HCT116 (cell line): Measurements from ENCODE around the gene ARF5. TPM values are rescaled to one million over a fixed set of nuclear protein-coding genes. Genes with fewer than 3 reads are reported as not detected.
A peak's percentile ranks its signal among the peaks of the same experiment; 100 is the strongest.

Experiments used
- ATAC-seq: fragments of 200-7000 bp; cut with Tn5 transposase; 2 replicates; pipeline ENCODE4 v1.9.1; 2020; ENCODE audit warnings: mild to moderate bottlenecking, moderate library complexity
- BruUV-seq: library from RNA; stranded (reverse); fragments of 400-500 nt; replicated peaks from 2 replicates; lab custom pipeline; 2021; lab: Mats Ljungman, UMichigan
- CTCF ChIA-PET: fragments of 300-600 bp; sonication (Branson Sonifier 250); formaldehyde crosslinking; loops from one replicate; lab custom pipeline; 2021; ENCODE audit warnings: antibody characterized with exemption; lab: Charles Lee
- POLR2A ChIA-PET: fragments of 300-600, 350-600 bp; sonication (Branson Sonifier 250); formaldehyde crosslinking; loops from one replicate; lab custom pipeline; 2021; ENCODE audit warnings: antibody characterized with exemption; lab: Charles Lee
- RAD21 ChIA-PET, 2 experiments: fragments of 300-600 bp; sonication (Branson Sonifier 250); formaldehyde crosslinking; loops; one replicate each; lab custom pipeline; 2023; ENCODE audit warnings: low total read pairs in 2 of 2; ENCODE audit not compliant: uncharacterized antibody in 2 of 2, unreplicated experiment in 2 of 2, low non-redundant PET in 1 of 2; lab: Charles Lee
- DNase-seq: peaks from one replicate; pipeline ENCODE4 v3.0.0-alpha.2; 2010; ENCODE audit warnings: low read depth, low spot score
- H2AFZ ChIP-seq: fragments of 200-600 bp; shearing (Covaris generic), sonication (generic); 2 replicates; pipeline ENCODE4 v1.6.1; 2017; ENCODE audit warnings: low read depth, mixed run types, mixed read lengths, antibody characterized with exemption, low read length; ENCODE audit not compliant: poor library complexity, severe bottlenecking
- H3K27ac ChIP-seq: 2 replicates; pipeline ENCODE4 v1.5.1; 2012; ENCODE audit warnings: low read depth, low read length
- H3K27me3 ChIP-seq: fragments of 200-600 bp; sonication (generic); 2 replicates; pipeline ENCODE4 v1.6.1; 2016; ENCODE audit warnings: mixed run types, low read length, mixed read lengths; ENCODE audit not compliant: insufficient read depth
- H3K36me3 ChIP-seq, 2 experiments: fragments of 200-500 bp in 1 of 2; fragments of 200-600 bp in 1 of 2; sonication (Bioruptor generic) in 1 of 2; sonication (generic) in 1 of 2; 2 replicates each; pipeline versions ENCODE4 v1.5.1 to v1.6.1; 2014 to 2016; ENCODE audit warnings: low read length in 2 of 2, inconsistent platforms in 1 of 2, mixed read lengths in 1 of 2, mixed run types in 1 of 2; ENCODE audit not compliant: insufficient read depth in 2 of 2, control insufficient read depth in 1 of 2
- H3K4me1 ChIP-seq, 2 experiments: fragments of 200-600 bp in 1 of 2; sonication (generic) in 1 of 2; 2 replicates each; pipeline versions ENCODE4 v1.5.1 to v1.6.1; 2012 to 2017; ENCODE audit warnings: low read length in 2 of 2, inconsistent platforms in 1 of 2, mild to moderate bottlenecking in 1 of 2, mixed read lengths in 1 of 2, mixed run types in 1 of 2, moderate library complexity in 1 of 2; ENCODE audit not compliant: insufficient read depth in 2 of 2, control insufficient read depth in 1 of 2
- H3K4me2 ChIP-seq: fragments of 200-600 bp; sonication (generic); 2 replicates; pipeline ENCODE4 v1.6.1; 2017; ENCODE audit warnings: mixed run types, low read length, mixed read lengths
- H3K4me3 ChIP-seq, 2 experiments: fragments of 200-600 bp in 1 of 2; sonication (generic) in 1 of 2; replicated peaks in 1 of 2; 2 replicates each; pipeline ENCODE4 v1.5.1; 2011 to 2016; ENCODE audit warnings: low read length in 2 of 2, control low read depth in 1 of 2, low read depth in 1 of 2, mild to moderate bottlenecking in 1 of 2, mixed read lengths in 1 of 2, mixed run types in 1 of 2
- H3K79me2 ChIP-seq: fragments of 200-600 bp; sonication (generic); 2 replicates; pipeline ENCODE4 v1.6.1; 2017; ENCODE audit warnings: mild to moderate bottlenecking, mixed run types, low read length, moderate library complexity, mixed read lengths; ENCODE audit not compliant: insufficient read depth
- H3K9ac ChIP-seq: fragments of 200-600 bp; sonication (generic); 2 replicates; pipeline ENCODE4 v1.6.1; 2016; ENCODE audit warnings: low read length, mixed read lengths
- H3K9me2 ChIP-seq: fragments of 200-600 bp; sonication (generic), shearing (Covaris generic); 2 replicates; pipeline ENCODE4 v1.6.1; 2017; ENCODE audit warnings: mixed run types, mild to moderate bottlenecking, moderate library complexity; ENCODE audit not compliant: insufficient read depth
- H3K9me3 ChIP-seq, 2 experiments: fragments of 200-500 bp in 1 of 2; fragments of 200-600 bp in 1 of 2; sonication (Bioruptor generic) in 1 of 2; sonication (generic) in 1 of 2; 2 replicates each; pipeline ENCODE4 v1.6.1; 2014 to 2017; ENCODE audit warnings: low read length in 2 of 2, mixed read lengths in 2 of 2, inconsistent platforms in 1 of 2, low read depth in 1 of 2, mild to moderate bottlenecking in 1 of 2, mixed run types in 1 of 2, moderate library complexity in 1 of 2; ENCODE audit not compliant: control insufficient read depth in 1 of 2, insufficient read depth in 1 of 2
- H4K20me1 ChIP-seq: fragments of 200-600 bp; sonication (generic), shearing (Covaris generic); 2 replicates; pipeline ENCODE4 v1.6.1; 2017; ENCODE audit warnings: mixed run types, mild to moderate bottlenecking, moderate library complexity; ENCODE audit not compliant: insufficient read depth
- CEBPB ChIP-seq: IDR thresholded peaks from 2 replicates; pipeline ENCODE4 v1.6.1; 2012; ENCODE audit warnings: low read depth
- EZH2 ChIP-seq: fragments of 200-600 bp; sonication (generic); IDR thresholded peaks from 2 replicates; pipeline ENCODE4 v1.6.1; 2017; ENCODE audit warnings: antibody characterized with exemption, mixed run types
- EZH2phosphoT487 ChIP-seq: fragments of 200-600 bp; IDR thresholded peaks from 2 replicates; pipeline ENCODE4 v1.6.1; 2018; ENCODE audit warnings: antibody characterized with exemption, borderline replicate concordance
- POLR2A ChIP-seq: IDR thresholded peaks from 2 replicates; pipeline ENCODE4 v1.7.0; 2011; ENCODE audit warnings: borderline replicate concordance; ENCODE audit not compliant: insufficient read depth, insufficient read length; ENCODE audit errors: extremely low read depth
- POLR2AphosphoS5 ChIP-seq: IDR thresholded peaks from 2 replicates; pipeline ENCODE4 v1.6.1; 2011; ENCODE audit warnings: mild to moderate bottlenecking, low read depth, low read length, moderate library complexity
- SIN3A ChIP-seq: IDR thresholded peaks from 2 replicates; pipeline ENCODE4 v1.6.1; 2012; ENCODE audit warnings: low read depth
- SP1 ChIP-seq: IDR thresholded peaks from 2 replicates; pipeline ENCODE4 v1.6.1; 2012; ENCODE audit warnings: low read depth
- YY1 ChIP-seq: IDR thresholded peaks from 2 replicates; pipeline ENCODE4 v1.6.1; 2011; ENCODE audit warnings: low read length, low read depth, moderate library complexity, mild to moderate bottlenecking; ENCODE audit not compliant: insufficient replicate concordance; ENCODE audit errors: extremely low read depth
- intact Hi-C: fragments of 100-400 bp; cut with micrococcal nuclease; formaldehyde crosslinking; loops from 2 replicates; pipeline ENCODE4 v1.10.0; 2022
- total RNA-seq: library from RNA; stranded (reverse); gene quantifications from one replicate; pipeline ENCODE4 v1.2.1, GENCODE V29; 2021; ENCODE audit not compliant: unreplicated experiment
- TF ChIP-seq, protein P1 (sequence below): IDR thresholded peaks from 2 replicates; pipeline ENCODE4 v1.6.1; 2012; ENCODE audit warnings: low read depth
- TF ChIP-seq, protein P2 (sequence below): IDR thresholded peaks from 2 replicates; pipeline ENCODE4 v1.6.1; 2012
- TF ChIP-seq, protein P3 (sequence below): IDR thresholded peaks from 2 replicates; pipeline ENCODE4 v1.6.1; 2011; ENCODE audit warnings: mild to moderate bottlenecking, low read length, moderate library complexity; ENCODE audit not compliant: insufficient replicate concordance; ENCODE audit errors: extremely low read depth

The ARF5 gene
- total RNA-seq, 1 experiment from 2014 or later, result 204 TPM

DNA sequence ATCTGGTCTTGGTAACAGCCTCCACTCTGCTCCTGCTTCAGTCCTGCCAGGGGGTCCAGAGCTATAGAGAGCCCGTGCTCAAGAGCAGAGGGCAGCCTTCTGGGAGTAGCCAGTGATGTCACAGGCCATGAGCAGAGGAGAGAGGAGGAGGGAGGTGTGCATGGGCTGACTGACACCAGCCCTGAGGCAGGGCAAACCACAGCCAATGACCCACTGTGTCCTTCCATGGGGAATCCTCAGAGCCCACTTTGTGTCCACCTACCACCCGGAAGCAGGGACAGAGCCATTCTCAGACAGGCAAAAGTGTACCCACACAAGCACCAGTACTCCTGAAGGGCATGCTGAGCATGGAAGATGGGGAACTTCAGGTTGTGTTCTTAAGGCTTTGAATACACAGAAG lies 29.8 kb downstream of the ARF5 start, which contains the start of gene PAX4:
PAX4 (minus strand) TSS at position 101 of the 400 bp plus-strand sequence. CDS start 2,214 bp downstream, outside the sequence.
- H3K9me3 ChIP-seq, result no peaks in the 10 kb centered on the region
- no peak within 1 kb of the TSS for H3K27ac ChIP-seq
- H4K20me1 ChIP-seq, result no peaks in the 10 kb centered on the region
- no peak for DNase-seq
- H3K4me2 ChIP-seq, result no peak within 1 kb of the TSS
- ChIA-PET CTCF (interaction anchor here (1.0 kb wide), 1 partner anchor 11 kb away, joined by 3 read pairs; no protein-coding TSS in a partner anchor), POLR2A (no interaction called here), RAD21 (no interaction called here)
- intact Hi-C loops, result no loop called here
- no peak within 1 kb of the TSS for H3K4me3 ChIP-seq
- BruUV-seq, result no TSS peak
- ATAC-seq, result peak; percentile 38
- peaks cover 91% of the 10 kb centered on the region for H3K27me3 ChIP-seq
- H3K79me2 ChIP-seq, result no peaks in the 10 kb centered on the region
- no peaks in the 10 kb centered on the region for H3K36me3 ChIP-seq
- TF ChIP-seq, protein P1, sequence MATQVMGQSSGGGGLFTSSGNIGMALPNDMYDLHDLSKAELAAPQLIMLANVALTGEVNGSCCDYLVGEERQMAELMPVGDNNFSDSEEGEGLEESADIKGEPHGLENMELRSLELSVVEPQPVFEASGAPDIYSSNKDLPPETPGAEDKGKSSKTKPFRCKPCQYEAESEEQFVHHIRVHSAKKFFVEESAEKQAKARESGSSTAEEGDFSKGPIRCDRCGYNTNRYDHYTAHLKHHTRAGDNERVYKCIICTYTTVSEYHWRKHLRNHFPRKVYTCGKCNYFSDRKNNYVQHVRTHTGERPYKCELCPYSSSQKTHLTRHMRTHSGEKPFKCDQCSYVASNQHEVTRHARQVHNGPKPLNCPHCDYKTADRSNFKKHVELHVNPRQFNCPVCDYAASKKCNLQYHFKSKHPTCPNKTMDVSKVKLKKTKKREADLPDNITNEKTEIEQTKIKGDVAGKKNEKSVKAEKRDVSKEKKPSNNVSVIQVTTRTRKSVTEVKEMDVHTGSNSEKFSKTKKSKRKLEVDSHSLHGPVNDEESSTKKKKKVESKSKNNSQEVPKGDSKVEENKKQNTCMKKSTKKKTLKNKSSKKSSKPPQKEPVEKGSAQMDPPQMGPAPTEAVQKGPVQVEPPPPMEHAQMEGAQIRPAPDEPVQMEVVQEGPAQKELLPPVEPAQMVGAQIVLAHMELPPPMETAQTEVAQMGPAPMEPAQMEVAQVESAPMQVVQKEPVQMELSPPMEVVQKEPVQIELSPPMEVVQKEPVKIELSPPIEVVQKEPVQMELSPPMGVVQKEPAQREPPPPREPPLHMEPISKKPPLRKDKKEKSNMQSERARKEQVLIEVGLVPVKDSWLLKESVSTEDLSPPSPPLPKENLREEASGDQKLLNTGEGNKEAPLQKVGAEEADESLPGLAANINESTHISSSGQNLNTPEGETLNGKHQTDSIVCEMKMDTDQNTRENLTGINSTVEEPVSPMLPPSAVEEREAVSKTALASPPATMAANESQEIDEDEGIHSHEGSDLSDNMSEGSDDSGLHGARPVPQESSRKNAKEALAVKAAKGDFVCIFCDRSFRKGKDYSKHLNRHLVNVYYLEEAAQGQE, result no peak
- TF ChIP-seq EZH2, result no peak
- TF ChIP-seq SP1, result no peak
- no peak for TF ChIP-seq POLR2AphosphoS5
- no peak for TF ChIP-seq EZH2phosphoT487
- no peak for TF ChIP-seq POLR2A
- TF ChIP-seq SIN3A, result no peak
- TF ChIP-seq, protein P2, sequence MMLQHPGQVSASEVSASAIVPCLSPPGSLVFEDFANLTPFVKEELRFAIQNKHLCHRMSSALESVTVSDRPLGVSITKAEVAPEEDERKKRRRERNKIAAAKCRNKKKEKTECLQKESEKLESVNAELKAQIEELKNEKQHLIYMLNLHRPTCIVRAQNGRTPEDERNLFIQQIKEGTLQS, result no peak
- TF ChIP-seq, protein P3, sequence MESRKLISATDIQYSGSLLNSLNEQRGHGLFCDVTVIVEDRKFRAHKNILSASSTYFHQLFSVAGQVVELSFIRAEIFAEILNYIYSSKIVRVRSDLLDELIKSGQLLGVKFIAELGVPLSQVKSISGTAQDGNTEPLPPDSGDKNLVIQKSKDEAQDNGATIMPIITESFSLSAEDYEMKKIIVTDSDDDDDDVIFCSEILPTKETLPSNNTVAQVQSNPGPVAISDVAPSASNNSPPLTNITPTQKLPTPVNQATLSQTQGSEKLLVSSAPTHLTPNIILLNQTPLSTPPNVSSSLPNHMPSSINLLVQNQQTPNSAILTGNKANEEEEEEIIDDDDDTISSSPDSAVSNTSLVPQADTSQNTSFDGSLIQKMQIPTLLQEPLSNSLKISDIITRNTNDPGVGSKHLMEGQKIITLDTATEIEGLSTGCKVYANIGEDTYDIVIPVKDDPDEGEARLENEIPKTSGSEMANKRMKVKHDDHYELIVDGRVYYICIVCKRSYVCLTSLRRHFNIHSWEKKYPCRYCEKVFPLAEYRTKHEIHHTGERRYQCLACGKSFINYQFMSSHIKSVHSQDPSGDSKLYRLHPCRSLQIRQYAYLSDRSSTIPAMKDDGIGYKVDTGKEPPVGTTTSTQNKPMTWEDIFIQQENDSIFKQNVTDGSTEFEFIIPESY, result no peak
- no peak for TF ChIP-seq YY1
- TF ChIP-seq CEBPB, result no peak
- TF ChIP-seq, all 23 proteins: peak for 0
- no peaks in the 10 kb centered on the region for H3K4me1 ChIP-seq
- no peak within 1 kb of the TSS for H3K9ac ChIP-seq
- no peaks in the 10 kb centered on the region for H3K9me2 ChIP-seq
- no peak within 1 kb of the TSS for H2AFZ ChIP-seq
